Mucosa of stomach (tissue), 1 donor: ENCODE data around the gene RP2.

Source experiments
- H3K27me3 ChIP-seq: one replicate; pipeline ENCODE4 v1.7.0; 2013; ENCODE audit warnings: mild to moderate bottlenecking, low read length; ENCODE audit not compliant: control insufficient read depth, insufficient read depth
- H3K36me3 ChIP-seq: one replicate; pipeline ENCODE4 v1.7.0; 2013; ENCODE audit warnings: low read length; ENCODE audit not compliant: control insufficient read depth, insufficient read depth
- H3K4me1 ChIP-seq: one replicate; pipeline ENCODE4 v1.7.0; 2013; ENCODE audit warnings: mild to moderate bottlenecking, low read length; ENCODE audit not compliant: control insufficient read depth, insufficient read depth
- H3K4me3 ChIP-seq: one replicate; pipeline ENCODE4 v1.7.0; 2013; ENCODE audit warnings: low read length
- H3K9ac ChIP-seq: one replicate; pipeline ENCODE4 v1.7.0; 2013; ENCODE audit warnings: mild to moderate bottlenecking, low read length, moderate library complexity
- H3K9me3 ChIP-seq: one replicate; pipeline ENCODE4 v1.7.0; 2013; ENCODE audit warnings: mild to moderate bottlenecking, low read length, moderate library complexity; ENCODE audit not compliant: control insufficient read depth
- donor health status: Pancreatic carcinoma.

The RP2 gene

DNA sequence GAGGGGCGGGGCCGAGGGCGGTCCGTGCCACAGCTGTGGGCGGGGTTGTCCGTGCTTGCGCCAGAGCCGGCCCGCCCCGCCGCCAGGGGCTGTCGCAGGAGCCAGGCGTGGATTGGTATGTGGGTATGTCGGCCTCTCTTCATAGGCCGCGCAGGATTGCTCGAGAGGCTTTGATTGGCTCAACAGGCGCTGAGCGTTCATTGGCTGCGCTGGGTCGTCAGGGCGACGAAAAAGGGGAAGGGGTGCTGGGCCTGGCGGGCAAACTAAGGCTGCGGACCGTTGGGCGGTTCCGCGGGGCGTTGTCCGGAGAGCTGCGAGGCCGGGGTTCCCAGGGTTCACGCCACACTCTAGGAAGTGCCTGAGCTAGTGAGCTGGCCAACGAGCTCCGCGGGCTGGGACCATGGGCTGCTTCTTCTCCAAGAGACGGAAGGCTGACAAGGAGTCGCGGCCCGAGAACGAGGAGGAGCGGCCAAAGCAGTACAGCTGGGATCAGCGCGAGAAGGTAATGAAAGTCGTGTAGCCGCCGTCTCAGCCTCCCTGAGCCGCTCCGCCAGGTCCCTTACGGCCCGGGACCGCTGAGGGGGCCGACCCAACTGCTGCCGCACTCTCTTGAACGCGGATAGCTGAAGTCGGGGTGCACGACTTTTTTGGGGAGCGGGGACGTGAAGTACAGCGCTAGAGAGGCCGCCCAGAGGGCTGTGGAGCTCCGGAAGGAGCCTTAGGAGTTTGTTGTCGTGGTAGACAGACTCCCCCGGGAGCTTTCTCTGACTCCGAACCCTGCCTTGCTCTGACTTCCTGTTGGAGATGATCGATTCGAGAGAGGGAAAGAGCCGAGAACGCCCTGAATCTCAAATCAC is at the start of gene RP2:
Gene RP2 (plus strand): TSS at position 343 of the 857 bp plus-strand sequence. CDS start 58 bp downstream, at position 401.
- H3K9me3 ChIP-seq = no peaks in the 10 kb centered on the region
- H3K36me3 ChIP-seq = no peaks in the 10 kb centered on the region
- H3K4me3 ChIP-seq = peak within 1 kb of the TSS; percentile 80
- H3K4me1 ChIP-seq = peaks cover 5% of the 10 kb centered on the region
- peak within 1 kb of the TSS; percentile 96 for H3K9ac ChIP-seq
- no peaks in the 10 kb centered on the region for H3K27me3 ChIP-seq

DNA sequence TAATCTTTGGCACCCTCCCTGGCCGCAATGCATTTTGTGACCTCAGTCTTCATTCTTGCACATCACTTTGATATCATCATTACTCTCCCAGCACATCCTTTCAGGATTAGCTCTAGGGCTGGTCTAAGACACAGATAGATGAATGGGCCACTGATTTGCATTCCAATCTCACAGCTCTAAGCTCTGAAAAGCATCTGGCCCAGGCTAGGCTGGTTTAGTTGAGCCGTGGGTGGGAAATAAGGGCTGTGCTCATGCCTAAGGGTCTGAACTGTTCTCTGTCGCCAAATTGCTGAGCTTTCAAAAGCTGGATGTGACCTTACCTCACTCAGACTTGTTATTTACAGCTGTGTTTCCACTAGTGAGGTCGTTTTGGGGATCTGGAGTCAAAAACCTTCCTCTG is 47.9 kb upstream of the RP2 start:
- Histone ChIP-seq H3K9me3 (no peaks in the 10 kb centered on the region), H3K4me3 (no peak overlapping the region), H3K4me1 (peaks cover 15% of the 10 kb centered on the region), H3K9ac (no peak overlapping the region), H3K36me3 (no peaks in the 10 kb centered on the region), H3K27me3 (no peaks in the 10 kb centered on the region)

DNA sequence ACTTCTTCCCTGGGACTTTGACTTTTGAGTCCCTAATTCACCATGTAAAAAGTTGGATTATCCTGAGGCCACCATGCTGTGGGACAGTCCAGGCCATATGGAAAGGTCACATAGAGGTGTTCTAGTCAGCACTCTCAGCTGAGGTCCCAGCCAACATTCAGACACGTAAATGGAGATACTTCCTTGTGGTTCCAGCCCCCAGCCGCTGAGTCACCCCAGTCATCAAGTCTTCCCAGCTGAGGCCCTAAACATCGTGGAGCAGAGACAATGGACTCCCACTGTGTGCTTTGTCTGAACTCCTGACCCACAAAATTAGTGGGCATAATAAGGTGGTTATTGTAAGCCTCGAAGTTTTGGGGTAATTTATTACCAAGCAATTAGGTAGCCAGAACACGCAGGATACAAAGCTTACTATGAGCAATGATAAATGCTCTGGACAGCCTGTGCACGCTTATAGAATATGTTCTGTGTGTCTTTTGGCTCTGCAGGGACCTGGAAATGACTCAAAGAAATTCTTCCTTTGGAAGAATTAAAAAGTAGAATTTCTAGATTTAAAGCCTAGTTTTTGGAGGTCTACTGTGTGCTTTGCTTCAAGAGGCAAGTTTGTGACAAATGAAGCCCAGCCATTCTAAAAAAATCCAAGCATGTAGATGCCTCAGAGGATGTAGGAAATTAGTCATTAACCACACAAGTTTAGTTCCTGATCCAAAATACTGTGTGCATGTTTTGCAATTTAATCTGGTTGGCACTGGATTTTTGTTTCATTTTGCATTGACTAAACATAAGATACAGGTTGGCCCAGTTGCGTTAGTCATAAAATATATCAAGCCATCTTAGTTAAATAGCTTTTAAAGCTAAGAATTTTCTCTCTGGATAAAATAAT is 44.7 kb upstream of the RP2 start:
- no peak overlapping the region for H3K9ac ChIP-seq
- no peak overlapping the region for H3K4me3 ChIP-seq
- H3K9me3 ChIP-seq = no peaks in the 10 kb centered on the region
- peaks cover 15% of the 10 kb centered on the region for H3K4me1 ChIP-seq
- no peaks in the 10 kb centered on the region for H3K36me3 ChIP-seq
- H3K27me3 ChIP-seq = no peaks in the 10 kb centered on the region

DNA sequence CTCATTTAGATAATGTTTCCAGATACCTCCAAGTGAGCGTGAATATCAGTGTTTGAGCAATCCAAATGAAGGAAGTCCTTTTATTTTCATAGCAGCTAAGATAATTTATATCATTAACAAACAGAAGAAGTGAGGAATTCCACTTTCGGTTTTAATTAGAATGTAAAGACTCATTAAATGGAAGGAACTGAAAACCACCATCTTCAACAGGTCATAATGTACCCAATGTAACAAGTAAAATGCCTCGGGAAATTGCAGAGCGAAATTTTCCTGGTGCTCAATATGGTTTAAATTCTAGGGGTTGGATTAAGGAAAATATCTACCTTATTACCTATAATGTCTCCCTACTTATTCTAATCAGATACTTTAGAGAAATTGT is 44.0 kb upstream of the RP2 start:
- Histone ChIP-seq H3K4me3 (no peak overlapping the region), H3K4me1 (peaks cover 15% of the 10 kb centered on the region), H3K36me3 (no peaks in the 10 kb centered on the region), H3K9me3 (no peaks in the 10 kb centered on the region), H3K27me3 (no peaks in the 10 kb centered on the region), H3K9ac (no peak overlapping the region)

DNA sequence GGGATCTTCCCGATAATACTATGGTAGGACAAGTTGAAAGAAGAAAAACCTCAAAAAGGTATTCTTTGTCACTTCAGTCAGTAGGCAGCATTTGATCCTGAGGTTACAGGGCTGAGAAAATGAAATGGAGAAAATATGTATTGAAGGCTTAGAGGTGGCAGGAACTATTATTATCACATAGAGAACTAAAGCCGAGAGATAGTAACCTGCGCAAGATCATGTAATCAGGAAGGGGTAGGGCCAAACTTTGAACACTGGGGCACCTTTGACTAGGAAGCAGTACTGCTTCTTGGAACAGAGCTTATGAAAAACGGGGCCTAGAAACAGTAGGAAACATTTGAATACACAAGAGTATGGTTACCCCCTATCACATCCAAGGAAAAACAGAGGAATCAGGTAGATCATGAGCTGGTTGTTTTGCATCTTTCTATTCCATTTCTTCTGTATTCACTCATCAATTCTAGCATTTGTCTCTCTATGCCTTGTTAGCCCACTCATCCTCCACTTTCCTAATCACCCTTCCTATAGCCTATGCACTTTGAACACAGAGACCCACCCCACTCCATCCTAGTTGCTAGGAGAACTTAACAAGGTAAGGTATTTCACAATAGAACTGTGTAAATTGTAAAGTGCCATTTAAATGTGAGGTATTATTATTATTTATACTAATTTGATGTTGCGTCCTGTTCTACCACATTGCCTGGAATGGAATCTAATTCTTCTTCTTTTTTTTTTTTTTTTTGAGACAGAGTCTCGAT is 43.3 kb upstream of the RP2 start:
- H3K4me3 ChIP-seq = no peak overlapping the region

DNA sequence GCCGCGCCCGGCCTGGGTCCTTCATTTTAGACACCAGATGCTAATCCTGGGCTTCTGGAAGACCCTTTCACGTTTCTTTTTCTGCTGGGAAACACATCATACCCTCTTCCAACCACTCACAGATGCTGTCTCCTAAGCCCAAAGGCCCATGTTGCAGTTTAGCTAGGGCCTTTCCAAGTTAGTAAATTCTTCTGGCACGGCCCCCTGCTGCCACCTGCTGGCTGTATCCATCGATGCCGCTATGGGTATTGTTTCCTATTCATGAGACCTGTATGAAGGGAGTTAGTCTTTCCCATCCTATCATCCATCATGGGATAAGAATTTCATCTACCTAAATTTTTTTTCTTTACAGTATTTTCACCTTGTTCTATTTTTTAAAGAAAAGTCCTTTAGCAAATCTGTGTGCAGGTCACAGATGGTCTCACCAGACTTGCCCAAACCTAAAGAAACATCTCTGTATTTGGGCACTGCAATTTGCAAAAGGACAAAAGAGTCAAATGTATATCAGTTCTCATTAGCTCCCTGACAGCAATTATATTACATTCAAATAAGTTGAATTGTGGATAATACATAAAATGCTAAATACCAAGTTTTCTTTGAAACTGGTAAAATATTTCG is 40.2 kb upstream of the RP2 start:
- H3K36me3 ChIP-seq = no peaks in the 10 kb centered on the region

More for the DNA sequence above, 43.3 kb upstream of the RP2 start:
- Histone ChIP-seq H3K9ac (no peak overlapping the region), H3K9me3 (no peaks in the 10 kb centered on the region), H3K27me3 (no peaks in the 10 kb centered on the region), H3K4me1 (peaks cover 15% of the 10 kb centered on the region), H3K36me3 (no peaks in the 10 kb centered on the region)

DNA sequence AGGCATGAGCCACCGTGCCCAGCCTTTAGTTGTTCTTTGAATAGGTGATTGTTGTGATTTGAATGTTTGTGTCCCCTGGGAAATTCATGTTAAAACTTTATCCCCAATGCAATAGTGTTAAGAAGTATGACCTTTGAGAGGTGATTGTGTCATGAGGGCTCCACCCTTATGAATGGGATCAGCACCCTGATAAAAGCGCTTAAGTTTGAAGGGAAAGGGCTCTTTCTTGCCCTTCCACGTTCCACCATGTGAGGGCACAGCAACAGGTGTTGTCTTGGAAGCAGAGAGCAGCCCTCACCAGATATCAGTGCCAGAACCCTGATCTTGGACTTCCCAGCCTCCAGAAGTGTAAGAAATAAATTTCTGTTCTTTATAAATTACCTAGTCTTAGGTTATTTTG is 33.7 kb upstream of the RP2 start:
- no peaks in the 10 kb centered on the region for H3K9me3 ChIP-seq
- H3K36me3 ChIP-seq = no peaks in the 10 kb centered on the region
- H3K9ac ChIP-seq = no peak overlapping the region
- H3K4me1 ChIP-seq = no peaks in the 10 kb centered on the region
- H3K4me3 ChIP-seq = no peak overlapping the region
- H3K27me3 ChIP-seq = no peaks in the 10 kb centered on the region

More for the DNA sequence above, 40.2 kb upstream of the RP2 start:
- no peaks in the 10 kb centered on the region for H3K9me3 ChIP-seq
- no peak overlapping the region for H3K9ac ChIP-seq
- H3K4me1 ChIP-seq = peaks cover 13% of the 10 kb centered on the region
- H3K27me3 ChIP-seq = no peaks in the 10 kb centered on the region
- H3K4me3 ChIP-seq = no peak overlapping the region

DNA sequence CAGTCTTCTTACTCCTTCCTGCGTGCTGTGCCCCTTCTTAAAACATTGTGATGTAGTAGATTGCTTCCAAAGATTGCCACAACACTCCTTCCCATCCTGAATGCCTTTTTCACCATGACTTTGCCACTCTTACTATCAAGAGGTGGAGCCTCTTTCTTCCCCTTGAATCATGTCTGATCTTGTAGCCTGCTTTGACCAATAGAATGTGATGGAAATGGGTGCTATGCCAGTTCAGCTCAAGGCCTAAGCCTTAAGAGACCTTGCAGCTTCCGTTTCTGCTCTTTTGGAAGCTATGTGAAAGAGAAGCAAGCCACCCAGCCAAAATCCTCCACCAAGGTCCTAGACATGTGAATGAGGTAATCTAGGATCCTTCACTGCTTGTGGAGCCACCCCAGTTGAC is 31.6 kb upstream of the RP2 start:
- Histone ChIP-seq H3K27me3 (no peaks in the 10 kb centered on the region), H3K36me3 (no peaks in the 10 kb centered on the region), H3K4me1 (no peaks in the 10 kb centered on the region), H3K9ac (no peak overlapping the region), H3K4me3 (no peak overlapping the region), H3K9me3 (no peaks in the 10 kb centered on the region)

DNA sequence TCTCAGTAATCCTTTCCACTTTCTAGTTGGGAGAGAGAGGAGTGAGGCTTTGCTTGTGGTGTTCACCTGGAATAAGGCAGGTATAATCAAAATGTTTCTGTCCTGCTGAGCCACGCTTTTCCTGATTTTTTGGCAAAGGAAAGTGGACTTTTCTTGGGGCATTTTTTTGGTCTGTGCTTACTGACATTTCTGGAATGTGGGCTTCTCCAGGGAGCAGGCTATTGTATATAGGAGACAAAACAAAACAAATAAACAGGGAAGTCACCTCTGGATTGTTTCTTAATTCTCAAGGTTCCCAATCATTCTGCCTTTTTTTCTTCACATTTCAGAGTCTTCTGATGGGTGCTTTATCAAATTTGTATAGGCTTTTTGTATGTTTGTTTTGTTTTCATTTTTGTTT is 25.7 kb upstream of the RP2 start:
- H3K36me3 ChIP-seq = no peaks in the 10 kb centered on the region
- H3K4me3 ChIP-seq = no peak overlapping the region
- H3K4me1 ChIP-seq = no peaks in the 10 kb centered on the region
- no peaks in the 10 kb centered on the region for H3K27me3 ChIP-seq
- no peaks in the 10 kb centered on the region for H3K9me3 ChIP-seq
- no peak overlapping the region for H3K9ac ChIP-seq

DNA sequence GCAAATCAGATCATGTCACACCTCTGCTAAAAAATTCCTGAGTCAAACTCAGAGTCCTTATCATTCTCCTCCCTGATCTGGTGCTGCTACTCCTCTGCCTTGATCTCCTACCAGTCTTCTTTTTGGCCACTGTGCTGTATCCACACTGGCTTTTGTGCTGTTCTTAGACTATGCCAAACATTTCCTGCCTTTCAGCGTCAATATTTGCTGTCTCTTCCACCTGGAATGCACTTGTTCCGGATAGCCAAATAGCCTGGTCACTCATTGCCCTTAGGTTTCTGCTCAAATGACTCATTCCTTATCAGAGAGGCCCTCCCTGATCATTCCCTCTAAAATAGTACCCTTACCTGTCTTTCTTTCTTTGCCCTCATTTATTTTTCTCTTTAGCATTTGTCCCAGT is 24.4 kb upstream of the RP2 start:
- Histone ChIP-seq H3K36me3 (no peaks in the 10 kb centered on the region), H3K9me3 (no peaks in the 10 kb centered on the region), H3K4me1 (no peaks in the 10 kb centered on the region), H3K9ac (no peak overlapping the region), H3K27me3 (no peaks in the 10 kb centered on the region), H3K4me3 (no peak overlapping the region)

DNA sequence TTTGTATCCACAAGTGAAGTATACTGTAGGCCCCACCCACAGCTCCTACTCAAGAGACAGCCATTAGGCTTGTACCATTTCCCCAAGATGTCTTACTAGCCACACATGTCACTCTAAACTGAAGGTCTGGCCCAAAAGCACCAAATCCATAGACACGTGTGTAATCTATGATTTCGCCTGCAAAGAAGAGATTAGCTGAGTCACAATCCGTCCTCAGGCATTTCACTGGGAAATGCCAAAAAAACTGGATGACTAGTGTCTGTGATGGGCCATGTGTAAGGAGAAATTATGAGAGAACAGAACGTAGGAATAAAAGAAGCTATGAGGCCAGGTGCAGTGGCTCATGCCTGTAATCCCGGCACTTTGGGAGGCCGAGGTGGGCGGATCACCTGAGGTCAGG is 21.9 kb upstream of the RP2 start:
- Histone ChIP-seq H3K36me3 (no peaks in the 10 kb centered on the region), H3K9ac (no peak overlapping the region), H3K4me3 (no peak overlapping the region), H3K27me3 (no peaks in the 10 kb centered on the region), H3K9me3 (no peaks in the 10 kb centered on the region), H3K4me1 (no peaks in the 10 kb centered on the region)
